ENCODE measurements around the gene HELZ2.

DNA sequence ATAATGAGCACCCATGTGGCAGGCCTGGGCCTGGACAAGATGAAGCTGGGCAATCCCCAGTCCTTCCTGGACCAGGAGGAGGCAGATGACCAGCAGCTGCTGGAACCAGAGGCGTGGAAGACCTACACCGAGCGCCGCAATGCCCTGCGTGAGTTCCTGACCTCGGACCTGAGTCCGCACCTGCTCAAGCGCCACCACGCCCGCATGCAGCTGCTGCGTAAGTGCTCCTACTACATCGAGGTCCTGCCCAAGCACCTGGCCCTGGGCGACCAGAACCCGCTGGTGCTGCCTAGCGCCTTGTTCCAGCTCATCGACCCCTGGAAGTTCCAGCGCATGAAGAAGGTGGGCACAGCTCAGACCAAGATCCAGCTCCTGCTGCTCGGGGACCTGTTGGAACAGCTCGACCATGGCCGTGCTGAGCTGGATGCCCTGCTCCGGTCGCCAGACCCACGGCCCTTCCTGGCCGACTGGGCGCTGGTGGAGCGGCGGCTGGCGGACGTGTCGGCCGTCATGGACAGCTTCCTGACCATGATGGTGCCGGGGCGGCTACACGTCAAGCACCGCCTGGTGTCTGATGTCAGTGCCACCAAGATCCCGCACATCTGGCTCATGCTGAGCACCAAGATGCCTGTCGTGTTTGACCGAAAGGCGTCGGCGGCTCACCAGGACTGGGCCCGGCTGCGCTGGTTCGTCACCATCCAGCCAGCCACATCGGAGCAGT, 18.2 kb downstream of the HELZ2 start:
- TF ChIP-seq CTCF (IDR thresholded peaks at IDR 0.05; ENCODE audit: low read depth, low read length) (no peak), POLR2A (IDR thresholded peaks at IDR 0.05; ENCODE audit: extremely low read depth, insufficient read length) (no peak), MYC (IDR thresholded peaks at IDR 0.05; ENCODE audit: low read depth, low read length) (no peak)

Measured in NB4 (cell line).